ENCODE data around the gene DNAI1.
"Not testable (repeated sequence)": the region's sequence is repeated elsewhere in the genome, so short reads cannot be mapped to it uniquely, and the experiment has no call there.

Gene DNAI1

GRCh38 chr9:34426347-34427074 lies 32.1 kb upstream of the DNAI1 start:
- H3K4me3 ChIP-seq (ENCODE audit: low read length) = no peak overlapping the region
- TF ChIP-seq CTCF (conservative IDR thresholded peaks at IDR 0.05; ENCODE audit: low read depth, low read length) = no peak
- DNase-seq (ENCODE audit: low read depth) = no peak

GRCh38 chr9:34428325-34428958 lies 30.2 kb upstream of the DNAI1 start:
- no peak for TF ChIP-seq CTCF (conservative IDR thresholded peaks at IDR 0.05; ENCODE audit: low read depth, low read length)
- no peak overlapping the region for H3K4me3 ChIP-seq (ENCODE audit: low read length)
- no peak for DNase-seq (ENCODE audit: low read depth)

DNA sequence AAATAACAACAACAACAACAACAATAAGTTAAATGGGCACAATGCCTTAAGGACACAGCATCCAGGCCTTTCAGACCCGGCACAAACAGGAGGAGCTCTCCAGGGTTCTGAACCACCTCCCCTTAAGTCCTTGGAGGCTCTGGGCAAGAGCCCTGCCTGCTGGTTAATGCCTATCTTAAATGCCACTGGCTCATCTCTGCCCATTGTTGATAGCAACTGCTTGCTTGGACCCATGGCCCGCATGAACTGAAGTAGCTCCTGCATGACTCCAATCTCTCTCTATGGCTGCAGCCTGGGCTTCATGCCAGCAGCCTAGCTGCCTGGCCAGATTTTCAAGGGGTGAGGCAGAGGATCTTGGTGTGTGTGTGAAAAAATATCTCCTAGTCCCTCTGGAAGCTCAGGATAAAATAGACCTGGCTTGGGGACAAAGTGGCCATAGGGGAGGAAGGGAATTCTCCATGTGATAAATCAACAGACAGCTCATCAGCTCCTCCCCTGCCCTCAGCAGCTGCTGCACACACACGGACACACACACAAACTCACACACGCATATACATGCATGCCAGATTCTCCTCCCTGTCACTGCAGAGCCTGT lies 27.7 kb upstream of the DNAI1 start:
- peak; percentile 36 for DNase-seq (ENCODE audit: low read depth)
- no peak overlapping the region for H3K4me3 ChIP-seq (ENCODE audit: low read length)
- no peak for TF ChIP-seq CTCF (conservative IDR thresholded peaks at IDR 0.05; ENCODE audit: low read depth, low read length)

DNA sequence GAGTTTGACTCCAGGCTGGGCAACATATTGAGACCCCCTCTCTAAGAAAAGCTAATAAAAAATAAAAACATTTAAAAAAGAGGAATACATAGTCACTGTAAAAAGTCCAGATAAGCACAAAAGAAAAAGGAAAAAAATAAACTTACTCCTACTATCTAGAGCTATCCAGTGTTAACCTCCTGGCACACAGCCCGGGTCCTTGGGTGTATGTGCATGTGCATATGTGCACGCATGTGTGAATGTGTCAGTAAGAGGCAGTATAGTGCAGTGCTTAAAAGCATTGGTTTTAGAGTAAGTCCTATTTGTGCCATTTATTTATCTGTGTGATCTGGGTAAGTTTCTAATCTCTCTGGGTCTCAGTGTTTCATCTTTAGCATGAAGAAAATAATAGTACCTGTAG lies 26.9 kb upstream of the DNAI1 start:
- no peak overlapping the region for H3K4me3 ChIP-seq (ENCODE audit: low read length)
- DNase-seq (ENCODE audit: low read depth) = no peak
- no peak for TF ChIP-seq CTCF (conservative IDR thresholded peaks at IDR 0.05; ENCODE audit: low read depth, low read length)

DNA sequence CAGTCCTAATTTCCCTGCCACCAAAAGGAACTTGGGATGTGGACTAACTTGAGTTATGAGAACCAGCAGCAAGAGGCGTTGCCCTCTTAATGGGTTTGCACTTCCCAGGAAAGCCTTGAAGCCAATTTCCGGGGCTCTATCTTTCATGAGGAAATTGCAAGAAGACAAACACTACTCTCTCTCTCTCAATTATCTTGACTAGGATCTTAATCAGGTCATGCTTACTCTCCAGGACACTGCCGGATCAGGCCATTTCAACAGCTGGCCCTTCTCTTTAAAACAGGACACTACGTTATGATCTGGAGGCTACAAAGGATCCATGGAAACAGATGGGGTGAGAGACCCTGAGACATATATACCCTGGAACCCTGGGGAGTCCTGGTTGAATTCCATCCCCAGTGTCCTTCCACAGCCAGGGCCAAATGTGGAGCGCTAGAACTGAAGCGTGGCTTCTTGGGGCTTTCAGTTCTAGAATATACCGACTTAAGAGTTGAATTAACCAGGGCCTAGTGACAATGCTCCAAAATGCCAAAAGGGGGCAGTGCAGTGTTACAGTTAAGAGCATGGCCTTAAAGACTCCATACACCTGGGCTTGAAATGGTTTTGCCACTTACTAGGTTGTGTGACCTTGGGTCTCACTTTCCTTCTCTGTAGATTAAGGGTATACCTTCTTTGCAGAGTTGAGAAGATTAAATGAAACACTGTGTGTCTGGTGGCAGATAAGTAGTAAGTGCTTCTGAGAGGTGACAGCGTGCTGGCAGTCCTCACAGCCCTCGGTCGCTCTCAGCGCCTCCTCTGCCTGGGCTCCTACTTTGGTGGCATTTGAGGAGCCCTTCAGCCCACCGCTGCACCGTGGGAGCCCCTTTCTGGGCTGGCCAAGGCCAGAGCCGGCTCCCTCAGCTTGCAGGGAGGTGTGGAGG lies 21.3 kb upstream of the DNAI1 start:
- peak; percentile 82 for TF ChIP-seq CTCF (conservative IDR thresholded peaks at IDR 0.05; ENCODE audit: low read depth, low read length)
- H3K4me3 ChIP-seq (ENCODE audit: low read length) = no peak overlapping the region
- DNase-seq (ENCODE audit: low read depth) = peak; percentile 36

DNA sequence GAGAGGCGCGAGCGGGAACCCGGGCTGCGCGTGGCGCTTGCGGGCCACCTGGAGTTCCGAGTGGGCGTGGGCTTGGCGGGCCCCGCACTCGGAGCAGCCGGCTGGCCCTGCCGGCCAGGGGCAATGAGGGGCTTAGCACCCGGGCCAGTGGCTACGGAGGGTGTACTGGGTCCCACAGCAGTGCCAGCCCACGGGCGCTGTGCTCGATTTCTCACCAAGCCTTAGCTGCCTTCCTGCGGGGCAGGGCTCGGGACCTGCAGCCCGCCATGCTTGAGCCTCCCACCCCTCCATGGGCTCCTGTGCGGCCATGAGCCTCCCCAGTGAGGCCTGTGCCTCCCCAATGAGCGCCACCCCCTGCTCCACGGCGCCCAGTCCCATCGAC lies 20.7 kb upstream of the DNAI1 start:
- H3K4me3 ChIP-seq (ENCODE audit: low read length); DNase-seq (ENCODE audit: low read depth): not testable (repeated sequence)

GRCh38 chr9:34438465-34438864 lies 20.1 kb upstream of the DNAI1 start:
- not testable (repeated sequence) for H3K4me3 ChIP-seq (ENCODE audit: low read length); DNase-seq (ENCODE audit: low read depth)
